Spleen (tissue), 7 donors: ENCODE data around the gene USP15.

Experiments used
- CTCF ChIP-seq, 11 experiments: fragments of 200-600 bp in 7 of 11; fragments of 450-650 bp in 4 of 11; sonication (generic) in 4 of 11; IDR thresholded peaks in 8 of 11; conservative IDR thresholded peaks in 3 of 11; 1 replicate in 7 of 11; 2 replicates in 4 of 11; pipeline versions ENCODE4 v1.4.0 to v1.8.0; 2016 to 2021; ENCODE audit warnings: antibody characterized with exemption in 11 of 11, inconsistent platforms in 4 of 11, mild to moderate bottlenecking in 1 of 11
- POLR2A ChIP-seq, 3 donors: fragments of 450-650 bp; IDR thresholded peaks; one replicate each; pipeline ENCODE4 v1.5.1; 2017; ENCODE audit warnings: antibody characterized with exemption in 3 of 3, mild to moderate bottlenecking in 1 of 3
- donor health status: DM: no; HTN: no; CAD: no; lungs with moderate emphysema.
- donor health status: DM: no; HTN: no; CAD: no.
- donor health status: DM: no; HTN: no; CAD: no.

- TF ChIP-seq POLR2A (IDR thresholded peaks at IDR 0.05), result no peak
- TF ChIP-seq CTCF (IDR thresholded peaks at IDR 0.05 in 8 of 11, conservative IDR thresholded peaks at IDR 0.05 in 3 of 11), result no peak
These were observed 33.1 kb upstream of the USP15 start for GRCh38 chr12:62227091-62227490.
